K562 (cell line): ENCODE data around the gene DBT. TPM values are rescaled to one million over a fixed set of nuclear protein-coding genes. Genes with fewer than 3 reads are reported as not detected.
A peak's percentile ranks its signal among the peaks of the same experiment; 100 is the strongest.

Experiments used
- CEBPG ChIP-seq, 3 experiments: fragments of 200-800 bp in 1 of 3; sonication (Bioruptor generic) in 1 of 3; sonication (generic) in 1 of 3; formaldehyde crosslinking in 1 of 3; IDR thresholded peaks in 2 of 3; conservative IDR thresholded peaks in 1 of 3; 2 replicates each; pipeline versions ENCODE4 v1.6.1 to v1.8.0; 2016 to 2022; ENCODE audit warnings: missing compliant biosample characterization in 2 of 3, missing genetic modification characterization in 2 of 3, mild to moderate bottlenecking in 1 of 3, missing genetic modification reagents in 1 of 3
- EHMT2 ChIP-seq: fragments of 450-650 bp; IDR thresholded peaks from 2 replicates; pipeline ENCODE4 v1.6.1; 2018; ENCODE audit warnings: antibody characterized with exemption
- ERF ChIP-seq: fragments of 450-650 bp; formaldehyde crosslinking; IDR thresholded peaks from 2 replicates; pipeline ENCODE4 v1.4.0; 2020; ENCODE audit warnings: mild to moderate bottlenecking, mixed read lengths
- GTF2B ChIP-seq: IDR thresholded peaks from 2 replicates; pipeline ENCODE4 v1.6.1; 2011; ENCODE audit not compliant: insufficient read length; ENCODE audit errors: extremely low read depth
- NFATC3 ChIP-seq: fragments of 450-650 bp; IDR thresholded peaks from 2 replicates; pipeline ENCODE4 v1.6.1; 2017; ENCODE audit warnings: mild to moderate bottlenecking
- SMAD4 ChIP-seq: fragments of 250-450 bp; sonication (Bioruptor Pico); conservative IDR thresholded peaks from 2 replicates; pipeline ENCODE4 v1.8.0; 2021; ENCODE audit warnings: inconsistent platforms, mild to moderate bottlenecking, moderate library complexity
- SUPT5H ChIP-seq: fragments of 450-650 bp; IDR thresholded peaks from 2 replicates; pipeline ENCODE4 v1.6.1; 2016
- TAF15 ChIP-seq: fragments of 200-400 bp; formaldehyde crosslinking; IDR thresholded peaks from 2 replicates; pipeline ENCODE4 v1.6.1; 2017; ENCODE audit warnings: mild to moderate bottlenecking, low read depth, low read length, moderate library complexity
- ZBTB33 ChIP-seq: sonication (generic); formaldehyde crosslinking; IDR thresholded peaks from 2 replicates; pipeline ENCODE4 v1.8.1; 2023; ENCODE audit warnings: mild to moderate bottlenecking, missing genetic modification reagents
- ZC3H11A ChIP-seq: IDR thresholded peaks from 2 replicates; pipeline ENCODE4 v1.6.1; 2012; ENCODE audit warnings: low read depth, low read length, improper control_type of control experiment
- ZNF184 ChIP-seq: sonication (generic); formaldehyde crosslinking; IDR thresholded peaks from 2 replicates; pipeline ENCODE4 v1.5.0; 2020; ENCODE audit warnings: missing genetic modification reagents
- ZNF197 ChIP-seq: fragments of 200-800 bp; sonication (Bioruptor generic); IDR thresholded peaks from 2 replicates; pipeline ENCODE4 v1.6.1; 2016; ENCODE audit warnings: low read depth, missing genetic modification characterization, missing compliant biosample characterization
- polyA plus RNA-seq, 8 experiments: library from polyadenylated mRNA; depleted of rRNA in 4 of 8; stranded (reverse) in 5 of 8; unstranded in 3 of 8; fragments of >200 nt; fragmentation: Nextera tagmentation in 2 of 8; fragmentation: Illumina TruSeq in 1 of 8; extraction: Ambion mirVana in 2 of 8; extraction: Trizol in 1 of 8; gene quantifications; 2 replicates each; pipeline versions ENCODE4 v1.2.1 to v1.2.3, GENCODE V29; 2011 to 2014; ENCODE audit warnings: inconsistent platforms in 1 of 8, missing spikeins in 1 of 8
- total RNA-seq, 7 experiments: library from RNA; depleted of rRNA in 6 of 7; stranded (reverse); fragments of >200 nt in 6 of 7; fragmentation: Illumina TruSeq in 2 of 7; extraction: Trizol in 2 of 7; gene quantifications; 2 replicates each; pipeline versions ENCODE4 v1.2.1 to v1.2.3, GENCODE V29; 2011 to 2021; ENCODE audit warnings: low replicate concordance in 1 of 7
- TF ChIP-seq, protein P1 (sequence below): fragments of 250-450 bp; sonication (Bioruptor Pico); IDR thresholded peaks from 2 replicates; pipeline ENCODE4 v1.4.0; 2020; ENCODE audit warnings: mild to moderate bottlenecking, moderate library complexity
- TF ChIP-seq, protein P2 (sequence below): IDR thresholded peaks from 2 replicates; pipeline ENCODE4 v1.6.1; 2016; ENCODE audit warnings: missing genetic modification characterization, missing compliant biosample characterization
- TF ChIP-seq, protein P3 (sequence below): fragments of 250-450 bp; sonication (Bioruptor Pico); IDR thresholded peaks from 2 replicates; pipeline ENCODE4 v1.9.0; 2021; ENCODE audit warnings: mild to moderate bottlenecking, inconsistent platforms
- TF ChIP-seq, protein P4 (sequence below), 3 experiments: fragments of 200-800 bp in 1 of 3; sonication (Bioruptor generic) in 1 of 3; sonication (generic) in 1 of 3; formaldehyde crosslinking in 1 of 3; IDR thresholded peaks; 2 replicates each; pipeline versions ENCODE4 v1.6.1 to v1.8.0; 2016 to 2022; ENCODE audit warnings: mild to moderate bottlenecking in 2 of 3, missing compliant biosample characterization in 2 of 3, missing genetic modification characterization in 2 of 3, missing genetic modification reagents in 1 of 3

DBT gene
- total and polyA plus RNA-seq, 9 of the 15 experiments (the other 6 are each of a cell fraction or from before 2014, with no cell fraction given), result 2.7 to 13.5 (median 7.3) TPM

- no peak for TF ChIP-seq ZNF184 (CRISPR knock-in tag)
- TF ChIP-seq ZBTB33 (CRISPR knock-in tag), result no peak
- TF ChIP-seq ERF (CRISPR knock-in tag), result no peak
- no peak for TF ChIP-seq TAF15
- TF ChIP-seq CEBPG (CRISPR knock-in tag; IDR thresholded peaks at IDR 0.05), result 0 out of 2 replicates have a peak, but pooled peaks have one; percentile 36
- TF ChIP-seq CEBPG (tag; conservative IDR thresholded peaks at IDR 0.05 in 1 of 2, IDR thresholded peaks at IDR 0.05 in 1 of 2), result no peak
- TF ChIP-seq, protein P1, sequence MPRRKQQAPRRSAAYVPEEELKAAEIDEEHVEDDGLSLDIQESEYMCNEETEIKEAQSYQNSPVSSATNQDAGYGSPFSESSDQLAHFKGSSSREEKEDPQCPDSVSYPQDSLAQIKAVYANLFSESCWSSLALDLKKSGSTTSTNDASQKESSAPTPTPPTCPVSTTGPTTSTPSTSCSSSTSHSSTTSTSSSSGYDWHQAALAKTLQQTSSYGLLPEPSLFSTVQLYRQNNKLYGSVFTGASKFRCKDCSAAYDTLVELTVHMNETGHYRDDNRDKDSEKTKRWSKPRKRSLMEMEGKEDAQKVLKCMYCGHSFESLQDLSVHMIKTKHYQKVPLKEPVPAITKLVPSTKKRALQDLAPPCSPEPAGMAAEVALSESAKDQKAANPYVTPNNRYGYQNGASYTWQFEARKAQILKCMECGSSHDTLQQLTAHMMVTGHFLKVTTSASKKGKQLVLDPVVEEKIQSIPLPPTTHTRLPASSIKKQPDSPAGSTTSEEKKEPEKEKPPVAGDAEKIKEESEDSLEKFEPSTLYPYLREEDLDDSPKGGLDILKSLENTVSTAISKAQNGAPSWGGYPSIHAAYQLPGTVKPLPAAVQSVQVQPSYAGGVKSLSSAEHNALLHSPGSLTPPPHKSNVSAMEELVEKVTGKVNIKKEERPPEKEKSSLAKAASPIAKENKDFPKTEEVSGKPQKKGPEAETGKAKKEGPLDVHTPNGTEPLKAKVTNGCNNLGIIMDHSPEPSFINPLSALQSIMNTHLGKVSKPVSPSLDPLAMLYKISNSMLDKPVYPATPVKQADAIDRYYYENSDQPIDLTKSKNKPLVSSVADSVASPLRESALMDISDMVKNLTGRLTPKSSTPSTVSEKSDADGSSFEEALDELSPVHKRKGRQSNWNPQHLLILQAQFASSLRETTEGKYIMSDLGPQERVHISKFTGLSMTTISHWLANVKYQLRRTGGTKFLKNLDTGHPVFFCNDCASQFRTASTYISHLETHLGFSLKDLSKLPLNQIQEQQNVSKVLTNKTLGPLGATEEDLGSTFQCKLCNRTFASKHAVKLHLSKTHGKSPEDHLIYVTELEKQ (CRISPR knock-in tag), result no peak
- TF ChIP-seq, protein P2, sequence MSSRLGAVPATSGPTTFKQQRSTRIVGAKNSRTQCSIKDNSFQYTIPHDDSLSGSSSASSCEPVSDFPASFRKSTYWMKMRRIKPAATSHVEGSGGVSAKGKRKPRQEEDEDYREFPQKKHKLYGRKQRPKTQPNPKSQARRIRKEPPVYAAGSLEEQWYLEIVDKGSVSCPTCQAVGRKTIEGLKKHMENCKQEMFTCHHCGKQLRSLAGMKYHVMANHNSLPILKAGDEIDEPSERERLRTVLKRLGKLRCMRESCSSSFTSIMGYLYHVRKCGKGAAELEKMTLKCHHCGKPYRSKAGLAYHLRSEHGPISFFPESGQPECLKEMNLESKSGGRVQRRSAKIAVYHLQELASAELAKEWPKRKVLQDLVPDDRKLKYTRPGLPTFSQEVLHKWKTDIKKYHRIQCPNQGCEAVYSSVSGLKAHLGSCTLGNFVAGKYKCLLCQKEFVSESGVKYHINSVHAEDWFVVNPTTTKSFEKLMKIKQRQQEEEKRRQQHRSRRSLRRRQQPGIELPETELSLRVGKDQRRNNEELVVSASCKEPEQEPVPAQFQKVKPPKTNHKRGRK (tag), result no peak
- TF ChIP-seq ZC3H11A, result no peak
- no peak for TF ChIP-seq ZNF197 (CRISPR knock-in tag)
- TF ChIP-seq, protein P3, sequence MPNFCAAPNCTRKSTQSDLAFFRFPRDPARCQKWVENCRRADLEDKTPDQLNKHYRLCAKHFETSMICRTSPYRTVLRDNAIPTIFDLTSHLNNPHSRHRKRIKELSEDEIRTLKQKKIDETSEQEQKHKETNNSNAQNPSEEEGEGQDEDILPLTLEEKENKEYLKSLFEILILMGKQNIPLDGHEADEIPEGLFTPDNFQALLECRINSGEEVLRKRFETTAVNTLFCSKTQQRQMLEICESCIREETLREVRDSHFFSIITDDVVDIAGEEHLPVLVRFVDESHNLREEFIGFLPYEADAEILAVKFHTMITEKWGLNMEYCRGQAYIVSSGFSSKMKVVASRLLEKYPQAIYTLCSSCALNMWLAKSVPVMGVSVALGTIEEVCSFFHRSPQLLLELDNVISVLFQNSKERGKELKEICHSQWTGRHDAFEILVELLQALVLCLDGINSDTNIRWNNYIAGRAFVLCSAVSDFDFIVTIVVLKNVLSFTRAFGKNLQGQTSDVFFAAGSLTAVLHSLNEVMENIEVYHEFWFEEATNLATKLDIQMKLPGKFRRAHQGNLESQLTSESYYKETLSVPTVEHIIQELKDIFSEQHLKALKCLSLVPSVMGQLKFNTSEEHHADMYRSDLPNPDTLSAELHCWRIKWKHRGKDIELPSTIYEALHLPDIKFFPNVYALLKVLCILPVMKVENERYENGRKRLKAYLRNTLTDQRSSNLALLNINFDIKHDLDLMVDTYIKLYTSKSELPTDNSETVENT (CRISPR knock-in tag), result no peak
- TF ChIP-seq SUPT5H, result no peak
- no peak for TF ChIP-seq GTF2B
- 0 out of 2 replicates have a peak, but pooled peaks have one; percentile 52 for TF ChIP-seq NFATC3
- TF ChIP-seq SMAD4, result no peak
- TF ChIP-seq, protein P4, sequence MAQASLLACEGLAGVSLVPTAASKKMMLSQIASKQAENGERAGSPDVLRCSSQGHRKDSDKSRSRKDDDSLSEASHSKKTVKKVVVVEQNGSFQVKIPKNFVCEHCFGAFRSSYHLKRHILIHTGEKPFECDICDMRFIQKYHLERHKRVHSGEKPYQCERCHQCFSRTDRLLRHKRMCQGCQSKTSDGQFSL (CRISPR knock-in tag; IDR thresholded peaks at IDR 0.05), result no peak
- TF ChIP-seq, protein P4 (tag; IDR thresholded peaks at IDR 0.05), result no peak
- peak; percentile 74 for TF ChIP-seq EHMT2
Observed at GRCh38 chr1:100246738-100247137, 2.9 kb downstream of the DBT start (continued).
